ENCODE data around the gene NUP214.

The NUP214 gene

GRCh38 chr9:131237931-131238401, 112.6 kb downstream of the NUP214 start:
- TF ChIP-seq EZH2phosphoT487 (IDR thresholded peaks at IDR 0.05; ENCODE audit: low read depth), result no peak
- no peak for TF ChIP-seq CTCF (IDR thresholded peaks at IDR 0.05; ENCODE audit: low read depth, low read length)
- H3K9ac ChIP-seq (ENCODE audit: low read length), result no peak overlapping the region
- peaks cover 13% of the 10 kb centered on the region for H3K36me3 ChIP-seq (replicated peaks; ENCODE audit: low read depth, low read length)
- H3K27me3 ChIP-seq (ENCODE audit: low read depth, low read length), result no peaks in the 10 kb centered on the region
- H4K20me1 ChIP-seq (ENCODE audit: insufficient read depth, low read length), result no peaks in the 10 kb centered on the region
- peak overlapping the region; percentile 0; the same call in 1 of the 2 replicates for H2AFZ ChIP-seq (ENCODE audit: low read depth, low read length)
- H3K4me3 ChIP-seq (ENCODE audit: low read length), result 0 out of 2 replicates have a peak overlapping the region, but pooled peaks have one; percentile 0
- no peak overlapping the region for H3K27ac ChIP-seq (ENCODE audit: low read length)
- peak overlapping the region; percentile 30 for H3K4me2 ChIP-seq (ENCODE audit: low read length)
- no peaks in the 10 kb centered on the region for H3K9me3 ChIP-seq (ENCODE audit: insufficient read depth, low read length)
- no peaks in the 10 kb centered on the region for H3K79me2 ChIP-seq (ENCODE audit: low read length)
- peaks cover 7% of the 10 kb centered on the region; the same call in 1 of the 2 replicates for H3K4me1 ChIP-seq (ENCODE audit: low read length)

- Histone ChIP-seq H3K4me3 (ENCODE audit: low read length) (no peak overlapping the region), H3K4me2 (ENCODE audit: low read length) (peak overlapping the region; percentile 30), H3K36me3 (replicated peaks; ENCODE audit: low read depth, low read length) (peaks cover 10% of the 10 kb centered on the region), H3K9ac (ENCODE audit: low read length) (no peak overlapping the region), H2AFZ (ENCODE audit: low read depth, low read length) (0 out of 2 replicates have a peak overlapping the region, but pooled peaks have one; percentile 0), H4K20me1 (ENCODE audit: insufficient read depth, low read length) (no peaks in the 10 kb centered on the region), H3K9me3 (ENCODE audit: insufficient read depth, low read length) (no peaks in the 10 kb centered on the region), H3K79me2 (ENCODE audit: low read length) (no peaks in the 10 kb centered on the region), H3K27ac (ENCODE audit: low read length) (no peak overlapping the region), H3K27me3 (ENCODE audit: low read depth, low read length) (no peaks in the 10 kb centered on the region), H3K4me1 (ENCODE audit: low read length) (peaks cover 7% of the 10 kb centered on the region; the same call in 1 of the 2 replicates)
- TF ChIP-seq EZH2phosphoT487 (IDR thresholded peaks at IDR 0.05; ENCODE audit: low read depth) (no peak), CTCF (IDR thresholded peaks at IDR 0.05; ENCODE audit: low read depth, low read length) (no peak)
These were observed 113.1 kb downstream of the NUP214 start for GRCh38 chr9:131238402-131239021.

- no peaks in the 10 kb centered on the region for H3K79me2 ChIP-seq (ENCODE audit: low read length)
These were observed 114.0 kb downstream of the NUP214 start for GRCh38 chr9:131239161-131239975.

More at GRCh38 chr9:131239161-131239975, 114.0 kb downstream of the NUP214 start:
- no peaks in the 10 kb centered on the region for H4K20me1 ChIP-seq (ENCODE audit: insufficient read depth, low read length)
- H3K27ac ChIP-seq (ENCODE audit: low read length), result no peak overlapping the region
- peaks cover 7% of the 10 kb centered on the region; the same call in 1 of the 2 replicates for H3K4me1 ChIP-seq (ENCODE audit: low read length)
- no peak for TF ChIP-seq EZH2phosphoT487 (IDR thresholded peaks at IDR 0.05; ENCODE audit: low read depth)
- no peak for TF ChIP-seq CTCF (IDR thresholded peaks at IDR 0.05; ENCODE audit: low read depth, low read length)
- no peak overlapping the region for H3K4me3 ChIP-seq (ENCODE audit: low read length)
- H3K4me2 ChIP-seq (ENCODE audit: low read length), result no peak overlapping the region
- H2AFZ ChIP-seq (ENCODE audit: low read depth, low read length), result no peak overlapping the region
- peaks cover 1% of the 10 kb centered on the region for H3K36me3 ChIP-seq (replicated peaks; ENCODE audit: low read depth, low read length)
- no peaks in the 10 kb centered on the region for H3K27me3 ChIP-seq (ENCODE audit: low read depth, low read length)
- no peaks in the 10 kb centered on the region for H3K9me3 ChIP-seq (ENCODE audit: insufficient read depth, low read length)
- H3K9ac ChIP-seq (ENCODE audit: low read length), result no peak overlapping the region
